ENCODE measurements around the gene OTOGL. TPM values are rescaled to one million over a fixed set of nuclear protein-coding genes. Genes with fewer than 3 reads are reported as not detected.
"Not testable (repeated sequence)": the region's sequence is repeated elsewhere in the genome, so short reads cannot be mapped to it uniquely, and the experiment has no call there.

Gene OTOGL
- total and polyA plus RNA-seq, 2 donors from 2014 or later, result 0.47 to 0.80 TPM

- Histone ChIP-seq H3K9ac (ENCODE audit: low read length in 3 of 3) (no peak overlapping the region), H3K27ac (ENCODE audit: low read depth in 2 of 2, low read length in 2 of 2) (peak overlapping the region in 1 of 2 donors; percentile 47), H3K9me3 (ENCODE audit: control insufficient read depth in 2 of 3, insufficient read depth in 1 of 3, low read length in 3 of 3) (no peaks in the 10 kb centered on the region), H3K4me1 (ENCODE audit: control insufficient read depth in 2 of 3, insufficient read depth in 2 of 3, low read depth in 1 of 3, low read length in 3 of 3) (peaks cover 0 to 9% (median 3%) of the 10 kb centered on the region in 3 donors), H3K36me3 (ENCODE audit: control insufficient read depth in 2 of 3, insufficient read depth in 3 of 3, low read length in 3 of 3) (no peaks in the 10 kb centered on the region), H3K27me3 (ENCODE audit: control insufficient read depth, insufficient read depth, low read length) (no peaks in the 10 kb centered on the region), H3K4me3 (ENCODE audit: low read length in 3 of 3) (no peak overlapping the region)
- no peak for TF ChIP-seq CTCF (IDR thresholded peaks at IDR 0.05; ENCODE audit: borderline replicate concordance, extremely low read depth, insufficient read depth)
- no peak for FAIRE-seq
- intact Hi-C loops (cut with DNase I), result no loop called here
- no peak for DNase-seq
These were observed 117.7 kb downstream of the OTOGL start for GRCh38 chr12:80217011-80217535.

GRCh38 chr12:80218925-80219324 is 119.6 kb downstream of the OTOGL start:
- H3K27ac ChIP-seq (ENCODE audit: low read depth in 2 of 2, low read length in 2 of 2), result peak overlapping the region; percentile 44 to 53
- peak in 2 of 5 donors; percentile 35 to 63 for DNase-seq

GRCh38 chr12:80219345-80219744 is 120.0 kb downstream of the OTOGL start:
- TF ChIP-seq CTCF (IDR thresholded peaks at IDR 0.05; ENCODE audit: borderline replicate concordance, extremely low read depth, insufficient read depth), result no peak
- peak overlapping the region in 1 of 3 donors; percentile 37 for H3K4me3 ChIP-seq (ENCODE audit: low read length in 3 of 3)
- intact Hi-C loops (cut with DNase I), result no loop called here
- H3K27me3 ChIP-seq (ENCODE audit: control insufficient read depth, insufficient read depth, low read length), result no peaks in the 10 kb centered on the region
- no peaks in the 10 kb centered on the region for H3K9me3 ChIP-seq (ENCODE audit: control insufficient read depth in 2 of 3, insufficient read depth in 1 of 3, low read length in 3 of 3)
- FAIRE-seq (no peak), DNase-seq (peak in 2 of 5 donors; percentile 26 to 58)
- no peaks in the 10 kb centered on the region for H3K36me3 ChIP-seq (ENCODE audit: control insufficient read depth in 2 of 3, insufficient read depth in 3 of 3, low read length in 3 of 3)
- peak overlapping the region; percentile 53 to 65 for H3K27ac ChIP-seq (ENCODE audit: low read depth in 2 of 2, low read length in 2 of 2)
- peaks cover 0 to 2% (median 0%) of the 10 kb centered on the region in 3 donors for H3K4me1 ChIP-seq (ENCODE audit: control insufficient read depth in 2 of 3, insufficient read depth in 2 of 3, low read depth in 1 of 3, low read length in 3 of 3)
- no peak overlapping the region for H3K9ac ChIP-seq (ENCODE audit: low read length in 3 of 3)

More at GRCh38 chr12:80218925-80219324, 119.6 kb downstream of the OTOGL start:
- H3K9me3 ChIP-seq (ENCODE audit: control insufficient read depth in 2 of 3, insufficient read depth in 1 of 3, low read length in 3 of 3); H3K9ac ChIP-seq (ENCODE audit: low read length in 3 of 3); FAIRE-seq; H3K36me3 ChIP-seq (ENCODE audit: control insufficient read depth in 2 of 3, insufficient read depth in 3 of 3, low read length in 3 of 3); H3K4me1 ChIP-seq (ENCODE audit: control insufficient read depth in 2 of 3, insufficient read depth in 2 of 3, low read depth in 1 of 3, low read length in 3 of 3); H3K27me3 ChIP-seq (ENCODE audit: control insufficient read depth, insufficient read depth, low read length); intact Hi-C loops (cut with DNase I): not testable (repeated sequence)
- H3K4me3 ChIP-seq (ENCODE audit: low read length in 3 of 3), result peak overlapping the region in 1 of 3 donors; percentile 37

- TF ChIP-seq CTCF (IDR thresholded peaks at IDR 0.05; ENCODE audit: borderline replicate concordance, extremely low read depth, insufficient read depth), result no peak
- no peak for DNase-seq
- FAIRE-seq, result no peak
- no peaks in the 10 kb centered on the region for H3K27me3 ChIP-seq (ENCODE audit: control insufficient read depth, insufficient read depth, low read length)
- no peaks in the 10 kb centered on the region for H3K36me3 ChIP-seq (ENCODE audit: control insufficient read depth in 2 of 3, insufficient read depth in 3 of 3, low read length in 3 of 3)
- H3K9ac ChIP-seq (ENCODE audit: low read length in 3 of 3), result no peak overlapping the region
- no peak overlapping the region for H3K4me3 ChIP-seq (ENCODE audit: low read length in 3 of 3)
- intact Hi-C loops (cut with DNase I), result no loop called here
- no peaks in the 10 kb centered on the region for H3K9me3 ChIP-seq (ENCODE audit: control insufficient read depth in 2 of 3, insufficient read depth in 1 of 3, low read length in 3 of 3)
- no peak overlapping the region for H3K27ac ChIP-seq (ENCODE audit: low read depth in 2 of 2, low read length in 2 of 2)
- H3K4me1 ChIP-seq (ENCODE audit: control insufficient read depth in 2 of 3, insufficient read depth in 2 of 3, low read depth in 1 of 3, low read length in 3 of 3), result no peaks in the 10 kb centered on the region
These were observed 122.9 kb downstream of the OTOGL start for GRCh38 chr12:80222261-80222660.

All from kidney (tissue), 14 donors.